HL-60 (cell line): ENCODE results near the gene CMTM5.

Experiments
- CTCF ChIP-seq: IDR thresholded peaks from one replicate; pipeline ENCODE4 v1.5.1; 2011; ENCODE audit warnings: low read length, control low read depth, inconsistent platforms; ENCODE audit not compliant: insufficient read depth
- POLR2AphosphoS5 ChIP-seq: IDR thresholded peaks from 2 replicates; pipeline ENCODE4 v1.6.1; 2012; ENCODE audit warnings: low read depth
- SPI1 ChIP-seq: IDR thresholded peaks from 2 replicates; pipeline ENCODE4 v1.6.1; 2012; ENCODE audit warnings: low read depth, mild to moderate bottlenecking, borderline replicate concordance

- TF ChIP-seq CTCF (no peak), POLR2AphosphoS5 (no peak), SPI1 (no peak)
Measured at GRCh38 chr14:23352506-23353432, 24.1 kb upstream of the CMTM5 start, which contains the start of gene SLC22A17.
